GM23338 (cell line): ENCODE data around the gene TUFT1. TPM values are rescaled to one million over a fixed set of nuclear protein-coding genes. Genes with fewer than 3 reads are reported as not detected.

Source experiments
- ATAC-seq: fragments of 200-7000 bp; cut with Tn5 transposase; 3 replicates; pipeline ENCODE4 v1.9.1; 2020
- DNase-seq: peaks from one replicate; pipeline ENCODE4 v3.0.0-alpha.2; 2015; ENCODE audit warnings: low spot score
- H2AFZ ChIP-seq: fragments of 200-600 bp; sonication (generic); 2 replicates; pipeline ENCODE4 v1.8.0; 2016; ENCODE audit warnings: antibody characterized with exemption, mild to moderate bottlenecking, moderate library complexity
- H3F3A ChIP-seq: fragments of 200-600 bp; sonication (generic); replicated peaks from 2 replicates; pipeline ENCODE4 v1.8.0; 2017; ENCODE audit warnings: antibody characterized with exemption, mixed run types, low read depth
- H3K27ac ChIP-seq: fragments of 200-600 bp; sonication (generic); 2 replicates; pipeline ENCODE4 v1.6.1; 2016; ENCODE audit warnings: low read depth
- H3K27me3 ChIP-seq: fragments of 200-600 bp; sonication (generic); 2 replicates; pipeline ENCODE4 v1.8.0; 2016; ENCODE audit warnings: mild to moderate bottlenecking, mixed run types, moderate library complexity; ENCODE audit not compliant: insufficient read depth
- H3K36me3 ChIP-seq: fragments of 200-600 bp; sonication (generic); 2 replicates; pipeline ENCODE4 v1.8.0; 2016; ENCODE audit warnings: mild to moderate bottlenecking; ENCODE audit not compliant: insufficient read depth
- H3K4me1 ChIP-seq: fragments of 200-600 bp; sonication (generic); 2 replicates; pipeline ENCODE4 v1.8.0; 2016; ENCODE audit warnings: mild to moderate bottlenecking, moderate library complexity; ENCODE audit not compliant: insufficient read depth
- H3K4me2 ChIP-seq: fragments of 200-600 bp; sonication (generic); 2 replicates; pipeline ENCODE4 v1.7.1; 2017; ENCODE audit warnings: mixed run types
- H3K4me3 ChIP-seq: fragments of 200-600 bp; sonication (generic); 2 replicates; pipeline ENCODE4 v1.6.1; 2016; ENCODE audit warnings: mixed run types
- H3K79me2 ChIP-seq: fragments of 200-600 bp; sonication (generic); replicated peaks from 2 replicates; pipeline ENCODE4 v1.8.0; 2017; ENCODE audit warnings: mild to moderate bottlenecking; ENCODE audit not compliant: insufficient read depth
- H3K9me2 ChIP-seq: fragments of 200-600 bp; sonication (generic); 2 replicates; pipeline ENCODE4 v1.8.0; 2017; ENCODE audit not compliant: insufficient read depth
- H4K20me1 ChIP-seq: fragments of 200-600 bp; sonication (generic); replicated peaks from 2 replicates; pipeline ENCODE4 v1.8.0; 2017; ENCODE audit warnings: mild to moderate bottlenecking; ENCODE audit not compliant: insufficient read depth
- H3K27ac Mint-ChIP-seq: 2 replicates; pipeline ENCODE4 v1.8.0; 2020; ENCODE audit warnings: inconsistent platforms, mild to moderate bottlenecking, moderate library complexity, mixed read lengths
- H3K27me3 Mint-ChIP-seq: 3 replicates; pipeline ENCODE4 v1.8.0; 2022; ENCODE audit warnings: low read depth, mild to moderate bottlenecking, moderate library complexity, mixed read lengths, inconsistent platforms; ENCODE audit not compliant: insufficient read depth, poor library complexity
- H3K36me3 Mint-ChIP-seq: 3 replicates; pipeline ENCODE4 v1.8.0; 2021; ENCODE audit warnings: low read depth, mild to moderate bottlenecking, inconsistent platforms, moderate library complexity, mixed read lengths
- H3K4me1 Mint-ChIP-seq: 3 replicates; pipeline ENCODE4 v1.8.0; 2020; ENCODE audit warnings: mild to moderate bottlenecking, inconsistent platforms, mixed read lengths
- H3K4me3 Mint-ChIP-seq: 3 replicates; pipeline ENCODE4 v1.8.0; 2021; ENCODE audit warnings: moderate library complexity, mild to moderate bottlenecking, inconsistent platforms, mixed read lengths
- H3K9me3 Mint-ChIP-seq: 3 replicates; pipeline ENCODE4 v1.8.0; 2020; ENCODE audit warnings: moderate library complexity, mild to moderate bottlenecking, inconsistent platforms, mixed read lengths
- CREB1 ChIP-seq: fragments of 250-450 bp; sonication (Bioruptor Pico); IDR thresholded peaks from 2 replicates; pipeline ENCODE4 v1.5.0; 2020; ENCODE audit warnings: low read depth, mild to moderate bottlenecking, moderate library complexity
- EZH2phosphoT487 ChIP-seq: fragments of 200-600 bp; sonication (generic); IDR thresholded peaks from one replicate; pipeline ENCODE4 v1.8.1; 2018; ENCODE audit warnings: antibody characterized with exemption; ENCODE audit not compliant: unreplicated experiment
- JUNB ChIP-seq: IDR thresholded peaks from one replicate; pipeline ENCODE4 v1.6.1; 2016; ENCODE audit warnings: antibody characterized with exemption; ENCODE audit not compliant: unreplicated experiment
- NANOG ChIP-seq: IDR thresholded peaks from 2 replicates; pipeline ENCODE4 v1.6.1; 2016; ENCODE audit warnings: antibody characterized with exemption, borderline replicate concordance
- POLR2AphosphoS5 ChIP-seq: IDR thresholded peaks from 2 replicates; pipeline ENCODE4 v1.6.1; 2016; ENCODE audit warnings: antibody characterized with exemption, low read depth
- ZNF114 ChIP-seq: fragments of 250-450 bp; sonication (Bioruptor Pico); IDR thresholded peaks from 2 replicates; pipeline ENCODE4 v1.5.0; 2020; ENCODE audit warnings: mild to moderate bottlenecking, moderate library complexity
- ZNF331 ChIP-seq: fragments of 250-450 bp; sonication (Bioruptor Pico); IDR thresholded peaks from 2 replicates; pipeline ENCODE4 v1.5.0; 2020; ENCODE audit warnings: low read depth, mild to moderate bottlenecking, moderate library complexity
- polyA plus RNA-seq: library from polyadenylated mRNA; unstranded; fragments of >200 nt; fragmentation: Nextera tagmentation; extraction: Ambion mirVana; gene quantifications from 2 replicates; pipeline ENCODE4 v1.2.1, GENCODE V29; 2016
- total RNA-seq: library from RNA; depleted of rRNA; stranded (reverse); fragments of >200 nt; shearing (Covaris generic); gene quantifications from 2 replicates; pipeline ENCODE4 v1.2.3, GENCODE V29; 2014
- TF ChIP-seq, protein P1 (sequence below): fragments of 250-450 bp; sonication (Bioruptor Pico); IDR thresholded peaks from 2 replicates; pipeline ENCODE4 v1.5.0; 2020; ENCODE audit warnings: mild to moderate bottlenecking, moderate library complexity
- TF ChIP-seq, protein P2 (sequence below): IDR thresholded peaks from 2 replicates; pipeline ENCODE4 v1.6.1; 2016; ENCODE audit warnings: antibody characterized with exemption

The TUFT1 gene
- total and polyA plus RNA-seq, 2 experiments from 2014 or later: 6.0 to 11.9 TPM

DNA sequence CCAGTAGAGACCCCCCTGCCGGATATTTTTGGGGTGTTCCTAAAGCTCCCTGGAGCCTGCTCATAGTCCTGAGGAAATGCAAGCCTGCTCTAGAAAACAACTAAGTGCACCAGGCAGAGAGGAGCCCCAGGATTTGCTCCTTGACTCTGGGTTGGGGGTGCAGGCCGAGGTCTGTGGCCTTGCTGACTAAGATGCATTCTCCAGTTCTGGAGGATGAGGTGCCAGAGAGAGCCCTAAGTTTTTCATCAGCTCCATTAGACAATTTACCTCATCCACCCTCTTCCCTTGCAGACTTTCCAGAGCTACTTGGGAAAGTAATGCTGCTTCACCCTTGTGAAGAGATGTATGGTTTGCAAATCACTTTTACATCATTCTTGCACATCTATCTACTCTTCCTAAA lies 9.1 kb downstream of the TUFT1 start (continued):
- TF ChIP-seq, protein P1, sequence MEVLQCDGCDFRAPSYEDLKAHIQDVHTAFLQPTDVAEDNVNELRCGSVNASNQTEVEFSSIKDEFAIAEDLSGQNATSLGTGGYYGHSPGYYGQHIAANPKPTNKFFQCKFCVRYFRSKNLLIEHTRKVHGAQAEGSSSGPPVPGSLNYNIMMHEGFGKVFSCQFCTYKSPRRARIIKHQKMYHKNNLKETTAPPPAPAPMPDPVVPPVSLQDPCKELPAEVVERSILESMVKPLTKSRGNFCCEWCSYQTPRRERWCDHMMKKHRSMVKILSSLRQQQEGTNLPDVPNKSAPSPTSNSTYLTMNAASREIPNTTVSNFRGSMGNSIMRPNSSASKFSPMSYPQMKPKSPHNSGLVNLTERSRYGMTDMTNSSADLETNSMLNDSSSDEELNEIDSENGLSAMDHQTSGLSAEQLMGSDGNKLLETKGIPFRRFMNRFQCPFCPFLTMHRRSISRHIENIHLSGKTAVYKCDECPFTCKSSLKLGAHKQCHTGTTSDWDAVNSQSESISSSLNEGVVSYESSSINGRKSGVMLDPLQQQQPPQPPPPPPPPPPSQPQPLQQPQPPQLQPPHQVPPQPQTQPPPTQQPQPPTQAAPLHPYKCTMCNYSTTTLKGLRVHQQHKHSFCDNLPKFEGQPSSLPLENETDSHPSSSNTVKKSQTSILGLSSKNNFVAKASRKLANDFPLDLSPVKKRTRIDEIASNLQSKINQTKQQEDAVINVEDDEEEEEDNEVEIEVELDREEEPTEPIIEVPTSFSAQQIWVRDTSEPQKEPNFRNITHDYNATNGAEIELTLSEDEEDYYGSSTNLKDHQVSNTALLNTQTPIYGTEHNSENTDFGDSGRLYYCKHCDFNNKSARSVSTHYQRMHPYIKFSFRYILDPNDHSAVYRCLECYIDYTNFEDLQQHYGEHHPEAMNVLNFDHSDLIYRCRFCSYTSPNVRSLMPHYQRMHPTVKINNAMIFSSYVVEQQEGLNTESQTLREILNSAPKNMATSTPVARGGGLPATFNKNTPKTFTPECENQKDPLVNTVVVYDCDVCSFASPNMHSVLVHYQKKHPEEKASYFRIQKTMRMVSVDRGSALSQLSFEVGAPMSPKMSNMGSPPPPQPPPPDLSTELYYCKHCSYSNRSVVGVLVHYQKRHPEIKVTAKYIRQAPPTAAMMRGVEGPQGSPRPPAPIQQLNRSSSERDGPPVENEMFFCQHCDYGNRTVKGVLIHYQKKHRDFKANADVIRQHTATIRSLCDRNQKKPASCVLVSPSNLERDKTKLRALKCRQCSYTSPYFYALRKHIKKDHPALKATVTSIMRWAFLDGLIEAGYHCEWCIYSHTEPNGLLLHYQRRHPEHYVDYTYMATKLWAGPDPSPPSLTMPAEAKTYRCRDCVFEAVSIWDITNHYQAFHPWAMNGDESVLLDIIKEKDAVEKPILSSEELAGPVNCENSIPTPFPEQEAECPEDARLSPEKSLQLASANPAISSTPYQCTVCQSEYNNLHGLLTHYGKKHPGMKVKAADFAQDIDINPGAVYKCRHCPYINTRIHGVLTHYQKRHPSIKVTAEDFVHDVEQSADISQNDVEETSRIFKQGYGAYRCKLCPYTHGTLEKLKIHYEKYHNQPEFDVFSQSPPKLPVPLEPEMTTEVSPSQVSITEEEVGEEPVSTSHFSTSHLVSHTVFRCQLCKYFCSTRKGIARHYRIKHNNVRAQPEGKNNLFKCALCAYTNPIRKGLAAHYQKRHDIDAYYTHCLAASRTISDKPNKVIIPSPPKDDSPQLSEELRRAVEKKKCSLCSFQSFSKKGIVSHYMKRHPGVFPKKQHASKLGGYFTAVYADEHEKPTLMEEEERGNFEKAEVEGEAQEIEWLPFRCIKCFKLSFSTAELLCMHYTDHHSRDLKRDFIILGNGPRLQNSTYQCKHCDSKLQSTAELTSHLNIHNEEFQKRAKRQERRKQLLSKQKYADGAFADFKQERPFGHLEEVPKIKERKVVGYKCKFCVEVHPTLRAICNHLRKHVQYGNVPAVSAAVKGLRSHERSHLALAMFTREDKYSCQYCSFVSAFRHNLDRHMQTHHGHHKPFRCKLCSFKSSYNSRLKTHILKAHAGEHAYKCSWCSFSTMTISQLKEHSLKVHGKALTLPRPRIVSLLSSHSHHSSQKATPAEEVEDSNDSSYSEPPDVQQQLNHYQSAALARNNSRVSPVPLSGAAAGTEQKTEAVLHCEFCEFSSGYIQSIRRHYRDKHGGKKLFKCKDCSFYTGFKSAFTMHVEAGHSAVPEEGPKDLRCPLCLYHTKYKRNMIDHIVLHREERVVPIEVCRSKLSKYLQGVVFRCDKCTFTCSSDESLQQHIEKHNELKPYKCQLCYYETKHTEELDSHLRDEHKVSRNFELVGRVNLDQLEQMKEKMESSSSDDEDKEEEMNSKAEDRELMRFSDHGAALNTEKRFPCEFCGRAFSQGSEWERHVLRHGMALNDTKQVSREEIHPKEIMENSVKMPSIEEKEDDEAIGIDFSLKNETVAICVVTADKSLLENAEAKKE (CRISPR knock-in tag): no peak
- no peak for TF ChIP-seq ZNF114 (CRISPR knock-in tag)

DNA sequence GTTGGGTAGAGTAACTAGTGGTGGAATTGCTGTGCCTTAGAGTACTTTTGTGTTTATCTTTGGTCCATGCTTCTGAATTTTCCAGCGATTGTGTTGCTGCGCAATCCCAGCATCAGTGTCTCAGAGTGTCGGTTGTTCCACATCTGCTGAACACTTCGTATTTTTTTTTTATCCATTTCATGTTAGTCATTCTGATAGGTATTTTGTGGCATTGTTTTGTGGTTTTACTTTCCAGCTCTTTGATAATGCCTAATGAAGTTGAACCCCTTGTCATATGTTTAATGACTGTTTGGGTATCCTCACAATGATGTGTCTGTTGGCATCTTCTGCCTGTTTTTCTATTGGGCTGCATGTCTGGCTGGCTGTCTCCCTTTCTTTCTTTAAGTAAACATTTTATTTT lies 13.6 kb downstream of the TUFT1 start:
- H3K4me1 Mint-ChIP-seq: peaks cover 10% of the 10 kb centered on the region
- no peaks in the 10 kb centered on the region for H3K9me3 Mint-ChIP-seq
- Histone ChIP-seq H4K20me1 (peaks cover 11% of the 10 kb centered on the region; the same call in 1 of the 2 replicates), H3K79me2 (peaks cover 64% of the 10 kb centered on the region), H3K4me3 (no peak overlapping the region), H3K27me3 (no peaks in the 10 kb centered on the region), H3F3A (no peaks in the 10 kb centered on the region), H3K36me3 (no peaks in the 10 kb centered on the region), H2AFZ (no peak overlapping the region), H3K4me1 (no peaks in the 10 kb centered on the region; the same call in 1 of the 2 replicates), H3K9me2 (no peaks in the 10 kb centered on the region), H3K27ac (no peak overlapping the region), H3K4me2 (no peak overlapping the region)
- no peak overlapping the region for H3K27ac Mint-ChIP-seq
- ATAC-seq (no peak), DNase-seq (no peak)
- H3K36me3 Mint-ChIP-seq: no peaks in the 10 kb centered on the region
- H3K27me3 Mint-ChIP-seq: peaks cover 6% of the 10 kb centered on the region
- no peak overlapping the region for H3K4me3 Mint-ChIP-seq
- TF ChIP-seq EZH2phosphoT487 (no peak), ZNF331 (CRISPR knock-in tag) (no peak), ZNF114 (CRISPR knock-in tag) (no peak), POLR2AphosphoS5 (no peak), NANOG (no peak), JUNB (no peak), CREB1 (CRISPR knock-in tag) (no peak)
- TF ChIP-seq, protein P2, sequence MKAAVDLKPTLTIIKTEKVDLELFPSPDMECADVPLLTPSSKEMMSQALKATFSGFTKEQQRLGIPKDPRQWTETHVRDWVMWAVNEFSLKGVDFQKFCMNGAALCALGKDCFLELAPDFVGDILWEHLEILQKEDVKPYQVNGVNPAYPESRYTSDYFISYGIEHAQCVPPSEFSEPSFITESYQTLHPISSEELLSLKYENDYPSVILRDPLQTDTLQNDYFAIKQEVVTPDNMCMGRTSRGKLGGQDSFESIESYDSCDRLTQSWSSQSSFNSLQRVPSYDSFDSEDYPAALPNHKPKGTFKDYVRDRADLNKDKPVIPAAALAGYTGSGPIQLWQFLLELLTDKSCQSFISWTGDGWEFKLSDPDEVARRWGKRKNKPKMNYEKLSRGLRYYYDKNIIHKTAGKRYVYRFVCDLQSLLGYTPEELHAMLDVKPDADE: no peak
- TF ChIP-seq, protein P1 (CRISPR knock-in tag): no peak
